ENCODE data around the gene BLM. TPM values are rescaled to one million over a fixed set of nuclear protein-coding genes. Genes with fewer than 3 reads are reported as not detected.

Gene BLM
- total RNA-seq, 1 experiment from 2014 or later: 41.3 TPM

DNA sequence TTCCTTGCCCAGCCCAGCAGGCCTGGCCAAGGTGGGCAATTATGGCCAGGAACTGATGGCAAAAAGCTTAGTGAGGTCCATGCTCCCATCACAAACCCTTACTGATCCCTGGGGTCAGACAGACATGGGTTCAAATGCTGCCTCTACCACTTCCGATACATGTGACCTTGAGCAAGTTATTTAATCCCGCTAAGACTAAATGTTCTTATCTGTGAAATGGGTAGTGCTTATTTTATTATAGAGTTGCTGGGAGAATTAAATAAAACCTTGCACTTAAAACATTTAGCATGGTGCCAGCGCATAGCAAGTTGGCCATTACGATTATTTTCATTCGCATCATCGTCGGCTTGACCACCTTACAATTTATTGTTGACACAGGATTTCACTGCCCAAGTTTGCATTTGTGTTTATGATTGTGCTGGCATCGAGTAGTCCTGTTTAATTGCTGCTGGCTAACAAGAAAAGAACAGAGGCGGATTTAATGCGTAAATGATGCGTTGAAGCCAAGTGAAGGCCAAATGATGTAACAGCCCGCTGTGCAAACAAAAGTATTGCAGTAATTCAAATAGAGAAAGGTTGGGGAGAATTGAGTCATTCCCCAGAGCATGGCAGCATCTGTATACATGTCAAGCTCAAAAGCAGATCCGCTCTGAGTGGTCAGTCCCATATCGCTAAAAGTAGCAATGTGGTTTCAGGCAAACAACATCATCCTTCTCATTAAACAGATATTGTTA, 144.0 kb downstream of the BLM start:
- DNase-seq: no peak
- Histone ChIP-seq H3K27ac (ENCODE audit: insufficient read length, low read depth, low read length) (no peak overlapping the region), H3K56ac (ENCODE audit: insufficient read length, low read depth, low read length) (no peak overlapping the region), H3K79me1 (ENCODE audit: insufficient read depth, low read depth, low read length, poor library complexity, severe bottlenecking) (no peaks in the 10 kb centered on the region), H3K9ac (ENCODE audit: extremely low read depth, insufficient read length, low read length) (no peak overlapping the region), H2BK20ac (ENCODE audit: low read depth, low read length, poor library complexity, severe bottlenecking) (no peak overlapping the region), H3K27me3 (ENCODE audit: insufficient read depth, low read length) (no peaks in the 10 kb centered on the region), H3K23ac (ENCODE audit: insufficient read length, low read depth, low read length) (no peak overlapping the region), H3K79me2 (ENCODE audit: insufficient read depth, low read length) (no peaks in the 10 kb centered on the region), H2AFZ (ENCODE audit: low read length) (no peak overlapping the region), H3K4me2 (ENCODE audit: insufficient read depth, insufficient read length, low read length) (no peak overlapping the region), H2BK12ac (ENCODE audit: insufficient read length, low read depth, low read length) (no peak overlapping the region), H3K9me3 (ENCODE audit: control insufficient read depth, low read depth, low read length) (no peaks in the 10 kb centered on the region), H4K8ac (replicated peaks; ENCODE audit: insufficient read length, low read depth, low read length) (no peak overlapping the region), H2BK5ac (ENCODE audit: insufficient read length, low read length) (no peak overlapping the region), H2BK120ac (ENCODE audit: low read depth, low read length, poor library complexity, severe bottlenecking) (no peak overlapping the region), H3K4me1 (ENCODE audit: insufficient read depth, low read length) (peaks cover 2% of the 10 kb centered on the region; the same call in 1 of the 2 replicates), H3K4ac (ENCODE audit: low read depth, low read length) (no peak overlapping the region), H4K5ac (ENCODE audit: insufficient read length, low read depth, low read length) (no peak overlapping the region), H3K14ac (ENCODE audit: insufficient read depth, low read length) (no peak overlapping the region), H3K23me2 (ENCODE audit: insufficient read length, low read depth, low read length, poor library complexity, severe bottlenecking) (no peaks in the 10 kb centered on the region), H4K20me1 (ENCODE audit: control insufficient read depth, insufficient read depth, insufficient read length) (no peaks in the 10 kb centered on the region), H3K18ac (ENCODE audit: insufficient read length, low read depth, low read length) (no peak overlapping the region), H2AK5ac (ENCODE audit: insufficient read length, low read length) (no peak overlapping the region), H4K91ac (ENCODE audit: insufficient read length, low read depth, low read length) (no peak overlapping the region), H3T11ph (ENCODE audit: low read length) (no peak overlapping the region), H2BK15ac (ENCODE audit: low read depth, low read length) (no peak overlapping the region)
- H3K27me3 Mint-ChIP-seq (ENCODE audit: low read depth): no peaks in the 10 kb centered on the region
- TF ChIP-seq, protein P1, sequence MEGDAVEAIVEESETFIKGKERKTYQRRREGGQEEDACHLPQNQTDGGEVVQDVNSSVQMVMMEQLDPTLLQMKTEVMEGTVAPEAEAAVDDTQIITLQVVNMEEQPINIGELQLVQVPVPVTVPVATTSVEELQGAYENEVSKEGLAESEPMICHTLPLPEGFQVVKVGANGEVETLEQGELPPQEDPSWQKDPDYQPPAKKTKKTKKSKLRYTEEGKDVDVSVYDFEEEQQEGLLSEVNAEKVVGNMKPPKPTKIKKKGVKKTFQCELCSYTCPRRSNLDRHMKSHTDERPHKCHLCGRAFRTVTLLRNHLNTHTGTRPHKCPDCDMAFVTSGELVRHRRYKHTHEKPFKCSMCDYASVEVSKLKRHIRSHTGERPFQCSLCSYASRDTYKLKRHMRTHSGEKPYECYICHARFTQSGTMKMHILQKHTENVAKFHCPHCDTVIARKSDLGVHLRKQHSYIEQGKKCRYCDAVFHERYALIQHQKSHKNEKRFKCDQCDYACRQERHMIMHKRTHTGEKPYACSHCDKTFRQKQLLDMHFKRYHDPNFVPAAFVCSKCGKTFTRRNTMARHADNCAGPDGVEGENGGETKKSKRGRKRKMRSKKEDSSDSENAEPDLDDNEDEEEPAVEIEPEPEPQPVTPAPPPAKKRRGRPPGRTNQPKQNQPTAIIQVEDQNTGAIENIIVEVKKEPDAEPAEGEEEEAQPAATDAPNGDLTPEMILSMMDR (conservative IDR thresholded peaks at IDR 0.05): no peak
- H3K9me3 Mint-ChIP-seq: no peaks in the 10 kb centered on the region; a peak in 1 of 5 replicates
- H3K4me3 Mint-ChIP-seq: no peak overlapping the region
- H3K36me3 Mint-ChIP-seq (ENCODE audit: insufficient read depth in 1 of 3, low read depth in 3 of 3): no peaks in the 10 kb centered on the region
- H3K27ac Mint-ChIP-seq: no peak overlapping the region; a peak in 1 of 7 replicates
- no CpG with 5 or more reads among the region's 14 CpGs for WGBS (ENCODE audit: extremely low coverage, insufficient read length, low lambda C conversion rate)
- H3K4me1 Mint-ChIP-seq: peaks cover 9% of the 10 kb centered on the region in 2 experiments

Data from H9 (cell line).